AG08396 (cell line): ENCODE data around the gene EPHA3.
A peak's percentile ranks its signal among the peaks of the same experiment; 100 is the strongest.

Experiments
- DNase-seq: peaks from one replicate; pipeline ENCODE4 v3.0.0; 2012; ENCODE audit warnings: low spot score, mixed read lengths

EPHA3 gene

DNA sequence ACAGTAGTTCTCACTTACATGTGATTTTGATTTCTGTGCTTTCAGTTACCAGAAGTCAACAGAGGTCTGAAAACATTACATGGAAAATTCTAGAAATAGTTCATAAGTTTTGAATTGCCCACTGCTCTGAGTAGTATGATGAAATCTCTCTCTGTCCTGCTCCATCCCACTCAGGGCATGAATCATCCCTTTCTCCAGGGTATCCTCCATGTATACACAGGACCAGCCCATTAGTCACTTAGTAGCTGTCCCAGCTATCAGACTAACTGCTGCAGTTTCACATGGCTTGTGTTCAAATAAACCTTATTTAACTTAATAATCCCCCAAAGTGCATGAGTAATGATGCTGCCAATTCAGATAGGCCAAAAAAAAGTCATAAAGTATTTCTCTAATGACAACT lies 38.6 kb downstream of the EPHA3 start:
- DNase-seq, result peak; percentile 14

DNA sequence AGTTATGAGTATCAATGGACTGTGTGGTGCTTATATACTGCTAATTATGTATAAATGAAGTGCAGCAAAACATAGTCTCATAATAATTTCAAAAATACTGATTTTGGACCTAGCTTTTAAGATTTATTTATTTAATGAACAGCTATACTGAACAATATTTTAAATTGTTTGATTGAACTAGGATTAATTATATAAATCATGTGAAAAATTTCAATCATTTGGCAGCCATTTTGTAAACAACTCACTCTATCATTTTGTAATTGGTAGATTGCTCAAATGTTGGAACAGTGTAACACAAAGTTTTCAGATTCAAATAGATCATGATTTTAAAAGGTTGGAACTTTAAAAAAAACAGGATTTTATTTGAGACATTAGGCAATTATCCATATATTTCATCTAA lies 47.0 kb downstream of the EPHA3 start:
- DNase-seq, result no peak

DNA sequence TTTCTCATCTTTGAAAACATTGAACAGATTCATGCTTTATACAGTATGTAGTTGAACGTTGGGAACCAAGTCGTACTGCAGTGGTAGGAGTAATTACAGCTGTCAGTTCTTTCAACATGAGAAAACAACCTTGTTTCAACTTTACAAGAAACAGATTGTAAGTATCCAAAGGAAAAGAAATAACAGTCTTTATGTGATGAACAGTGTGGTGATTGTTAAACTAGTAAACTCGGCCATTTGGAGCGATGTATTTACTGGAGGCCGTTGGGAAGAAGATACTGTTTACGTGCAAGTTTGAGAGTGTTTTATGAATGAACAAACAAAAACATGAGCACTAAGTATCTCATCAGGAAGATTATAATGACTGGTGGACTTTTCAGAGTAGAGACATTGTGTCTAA lies 48.4 kb downstream of the EPHA3 start:
- no peak for DNase-seq

DNA sequence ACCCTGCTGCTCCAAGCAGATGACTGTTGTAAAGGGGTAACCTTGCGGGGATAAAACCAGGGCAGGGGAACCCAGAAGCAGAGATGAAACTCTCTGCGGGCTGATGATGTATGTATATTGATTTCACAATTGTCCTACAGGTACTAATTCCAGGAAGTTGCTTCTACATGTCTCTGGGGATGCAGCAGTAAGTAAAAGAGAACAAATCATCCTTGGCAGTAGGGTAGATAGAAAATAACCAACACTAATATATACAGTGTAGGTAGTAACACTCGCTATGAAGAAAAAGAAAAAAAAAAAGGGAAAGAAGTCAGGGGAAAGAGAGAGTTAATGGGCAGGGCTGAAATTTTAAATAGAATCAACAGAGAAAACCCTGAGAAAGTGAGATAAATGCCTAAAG lies 50.2 kb downstream of the EPHA3 start:
- no peak for DNase-seq

DNA sequence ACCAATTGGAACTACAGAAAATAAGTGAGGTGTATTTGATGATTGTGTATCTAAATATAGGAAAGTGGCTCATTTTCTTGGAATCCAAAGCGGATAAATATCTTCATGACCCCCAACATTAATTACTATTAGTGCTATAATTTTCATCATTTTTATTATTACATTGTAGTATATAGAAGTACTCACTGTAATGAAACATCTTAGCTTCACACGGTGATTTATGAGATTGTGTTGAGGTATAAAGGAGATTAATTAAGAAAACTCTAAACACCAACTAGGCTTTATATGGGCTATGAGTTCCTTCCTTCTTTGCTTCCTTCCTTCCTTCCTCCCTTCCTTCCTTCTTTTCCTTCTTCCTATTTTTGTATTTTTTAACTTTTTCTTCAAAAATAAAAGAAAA lies 52.2 kb downstream of the EPHA3 start:
- DNase-seq, result no peak

DNA sequence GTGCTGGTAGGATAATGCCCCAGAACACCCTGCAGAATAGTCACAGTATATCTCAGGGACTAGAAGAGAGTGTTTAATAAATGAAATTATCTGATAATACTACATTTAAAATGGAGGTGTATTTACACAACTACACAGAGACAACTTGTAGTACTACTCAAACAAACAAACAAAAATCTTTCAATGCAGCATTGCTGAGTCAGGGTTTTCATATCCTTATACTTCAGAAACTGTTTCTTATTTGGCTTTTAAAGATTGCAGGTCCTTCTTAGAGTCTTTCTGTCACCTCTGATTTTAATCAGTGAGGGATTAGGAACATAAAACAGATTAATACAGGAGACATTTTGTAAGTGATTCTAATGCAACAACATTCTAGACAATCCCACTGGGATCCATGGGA lies 57.4 kb downstream of the EPHA3 start:
- DNase-seq, result no peak

DNA sequence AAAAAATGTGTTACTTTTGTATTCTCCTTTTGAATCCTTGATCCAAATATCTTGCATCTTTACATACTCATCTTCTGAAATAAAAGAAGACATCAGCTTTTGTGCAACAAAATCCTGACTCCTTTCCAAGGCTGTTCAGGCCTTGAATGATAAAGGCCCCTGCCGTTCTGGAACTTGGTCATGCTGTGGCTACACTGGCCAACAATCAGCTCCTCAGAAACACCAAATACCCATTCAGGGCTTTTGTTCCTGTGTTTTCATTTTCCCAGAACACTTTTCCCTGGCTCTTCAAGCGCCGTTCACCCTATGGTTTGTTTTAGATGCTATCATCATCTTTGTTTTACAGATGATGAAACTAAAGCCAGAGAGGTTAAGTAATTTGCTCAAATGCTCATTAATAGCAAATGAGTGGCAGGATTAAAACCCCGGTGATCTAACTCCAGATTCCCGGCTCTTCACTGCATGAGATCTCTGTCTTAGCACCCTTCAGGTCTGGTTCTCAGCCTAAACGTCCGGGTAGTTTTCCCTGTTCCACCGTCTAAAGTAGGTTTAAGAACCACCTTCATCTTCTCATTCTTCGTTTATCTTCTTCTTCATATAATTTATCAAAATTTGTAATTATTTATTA lies 58.3 kb downstream of the EPHA3 start:
- no peak for DNase-seq

DNA sequence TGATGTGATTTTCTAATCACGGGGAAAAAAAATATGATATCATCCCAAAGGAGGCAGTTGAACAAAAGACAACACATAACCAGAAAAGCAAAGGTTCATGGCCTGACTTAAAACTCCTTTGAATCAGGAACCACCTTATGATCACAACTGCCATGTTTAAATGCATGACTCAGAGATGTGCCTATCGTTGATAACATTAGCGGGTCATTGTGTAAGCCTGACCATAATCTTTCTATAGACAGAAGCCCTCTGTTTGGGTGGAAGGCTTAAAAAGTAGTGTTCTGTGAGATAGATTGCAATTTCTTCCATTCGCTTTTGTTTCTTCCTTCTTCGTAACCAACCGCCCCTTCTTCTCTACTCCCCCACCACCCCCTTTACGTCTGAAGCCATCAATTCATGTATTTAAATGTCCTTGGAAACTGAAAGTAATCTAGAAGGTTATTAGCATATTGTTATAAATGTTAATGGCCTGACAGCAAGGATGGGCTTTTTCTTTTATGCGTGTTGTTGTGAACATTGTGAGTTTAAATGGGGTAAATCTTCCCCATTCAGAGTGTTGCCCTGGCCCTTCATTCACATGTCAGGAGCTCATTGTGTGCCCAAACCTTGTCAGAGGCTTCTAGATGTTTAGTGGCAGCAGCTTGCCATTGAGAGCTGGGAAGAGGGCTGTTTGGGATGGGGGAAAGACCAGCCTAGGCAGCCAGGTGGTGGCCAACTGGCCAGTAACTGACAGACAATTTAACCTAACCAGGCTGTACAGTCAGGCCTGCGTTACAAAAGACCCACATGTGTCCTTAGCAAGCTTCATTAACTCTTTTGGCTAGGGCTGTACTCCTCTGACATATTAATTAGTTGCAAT lies 64.5 kb downstream of the EPHA3 start:
- no peak for DNase-seq

DNA sequence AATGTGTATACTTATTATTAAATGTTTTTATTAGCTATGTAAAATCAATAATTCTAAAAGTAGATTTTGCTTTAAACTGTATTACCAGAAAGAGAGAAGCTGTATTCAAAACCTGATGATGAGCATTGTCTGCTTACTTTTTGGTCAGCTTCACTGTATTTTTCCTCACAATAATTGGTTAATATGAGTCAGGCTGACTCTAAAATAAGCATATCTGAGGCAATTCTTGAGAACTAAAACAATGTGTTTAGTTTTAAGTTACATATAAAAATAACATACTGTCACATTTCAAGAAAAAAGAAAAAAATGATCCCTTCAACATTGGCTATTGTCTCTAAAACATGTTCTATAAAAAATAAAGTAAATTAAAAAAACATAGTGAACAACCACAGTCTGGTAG lies 66.1 kb downstream of the EPHA3 start:
- DNase-seq, result no peak

DNA sequence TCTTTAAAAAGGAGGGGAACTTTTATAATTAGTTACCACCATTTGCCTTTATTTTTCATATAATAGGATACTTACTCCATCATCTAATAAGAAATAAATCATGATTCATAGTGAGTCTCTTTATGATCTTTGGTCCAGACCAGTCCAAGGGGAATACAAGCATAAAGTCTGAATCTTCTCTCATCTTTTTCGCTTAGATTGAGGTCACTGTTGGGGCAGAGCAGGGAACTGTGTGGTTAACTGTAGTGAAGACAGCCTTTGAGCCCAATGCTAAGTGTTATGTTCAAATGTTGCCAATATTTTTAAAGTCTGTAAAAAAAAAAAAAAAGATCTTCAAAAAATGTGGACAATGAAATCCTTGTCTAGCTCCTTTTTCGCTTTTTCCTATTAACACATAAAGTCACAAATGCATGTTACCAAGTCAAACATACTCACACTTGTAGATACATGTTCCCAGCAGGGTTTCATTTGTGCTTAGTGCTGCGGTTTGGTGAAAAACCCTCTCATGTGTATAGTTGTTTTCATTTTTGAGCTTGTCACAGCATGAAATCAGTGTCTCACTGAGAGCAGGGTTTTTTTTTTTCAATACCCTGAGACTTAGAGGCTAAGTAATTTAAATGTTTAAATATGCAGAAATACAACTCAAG lies 72.1 kb downstream of the EPHA3 start:
- DNase-seq, result no peak

DNA sequence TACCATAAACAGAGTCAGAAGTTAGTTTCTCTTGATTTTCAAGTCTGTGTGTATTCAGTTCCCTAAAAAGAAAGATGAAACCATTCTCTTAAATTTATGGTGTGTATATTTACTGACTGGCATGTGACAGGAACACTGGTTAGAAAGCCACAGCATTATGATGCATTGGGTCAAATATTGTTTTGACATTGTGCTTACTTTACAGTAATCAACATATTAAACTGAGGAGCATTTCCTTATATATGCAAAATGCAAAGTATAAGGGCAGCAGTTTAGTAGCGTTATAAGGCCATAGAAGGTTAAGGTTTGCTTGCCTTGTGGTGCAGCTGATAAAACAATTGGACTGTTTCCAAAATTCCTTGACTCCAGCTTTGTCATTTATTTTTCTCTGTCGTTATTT lies 72.9 kb downstream of the EPHA3 start:
- no peak for DNase-seq

DNA sequence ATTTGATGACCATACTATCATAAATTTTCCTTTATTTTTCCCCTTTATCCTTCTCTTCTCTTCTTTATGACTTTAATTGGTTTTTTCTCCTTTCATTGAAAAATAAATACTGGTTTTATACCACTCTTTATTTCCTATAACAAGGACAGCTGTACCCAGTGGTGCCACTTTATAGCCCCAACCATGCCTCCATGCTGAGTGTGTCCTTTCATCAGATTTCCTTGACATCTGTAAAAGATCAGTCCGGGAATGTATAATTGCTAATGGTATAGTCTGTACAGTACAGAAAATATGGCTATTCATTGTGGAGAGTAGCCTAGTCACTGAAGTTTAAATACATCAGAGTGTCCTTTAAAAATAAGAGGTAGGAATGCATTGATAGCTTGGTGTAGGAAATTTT lies 74.6 kb downstream of the EPHA3 start:
- DNase-seq, result no peak

DNA sequence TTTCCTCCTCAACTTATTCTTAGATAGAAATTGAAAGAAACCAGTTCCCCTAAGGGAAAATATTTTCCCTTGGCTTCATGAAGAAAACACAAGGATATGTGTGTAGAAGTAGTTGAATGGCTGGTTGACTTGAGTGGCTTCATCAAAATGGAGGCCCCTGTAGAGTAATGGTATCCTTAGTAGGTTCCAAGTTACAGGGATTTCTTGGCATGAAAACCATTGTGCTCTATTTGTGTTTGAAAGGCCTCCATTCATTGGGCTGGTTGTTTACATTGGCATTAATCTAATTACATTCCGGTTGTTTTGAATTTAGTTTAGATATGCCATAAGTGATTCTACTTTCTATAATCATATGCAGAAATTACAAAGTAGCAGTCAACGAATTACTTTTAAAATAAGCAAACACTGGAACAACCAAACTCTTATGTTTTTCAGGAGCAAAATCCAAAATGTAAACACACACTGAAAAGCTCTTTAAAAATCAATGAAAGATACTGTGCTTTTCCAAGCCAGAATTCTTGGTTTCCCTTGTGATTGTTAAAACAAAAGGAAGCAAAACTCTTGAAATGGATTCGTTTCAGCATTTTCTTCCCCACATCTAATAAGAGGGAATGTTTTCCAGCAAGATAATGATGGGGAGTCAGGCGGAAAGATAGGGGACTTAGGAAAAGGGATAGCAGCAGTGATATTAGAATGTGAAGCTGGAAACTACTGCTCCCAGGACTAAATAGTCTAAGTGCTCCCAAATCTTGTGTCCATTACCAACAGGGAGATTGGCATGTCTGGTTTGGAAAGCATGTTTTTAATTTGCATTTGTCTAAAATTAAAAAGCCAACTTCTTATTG lies 77.0 kb downstream of the EPHA3 start:
- no peak for DNase-seq

DNA sequence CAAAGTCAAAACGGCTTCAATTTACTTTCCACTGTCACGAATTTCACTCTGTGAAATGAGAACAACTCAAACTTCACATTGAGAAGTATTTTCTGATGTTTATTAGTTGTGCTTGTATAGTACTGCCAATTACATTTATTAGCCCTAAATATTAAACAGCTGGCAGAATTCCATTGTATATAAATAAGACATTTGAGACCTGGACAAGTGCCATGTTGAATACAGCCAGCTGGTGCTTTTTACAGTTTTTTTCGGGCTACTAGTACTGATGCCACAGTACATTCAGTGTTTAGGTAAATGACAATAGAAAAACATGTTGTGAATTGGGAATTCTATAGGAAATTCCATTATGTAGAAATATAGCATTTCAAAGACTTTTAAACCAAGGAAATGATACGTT lies 79.0 kb downstream of the EPHA3 start:
- DNase-seq, result no peak

DNA sequence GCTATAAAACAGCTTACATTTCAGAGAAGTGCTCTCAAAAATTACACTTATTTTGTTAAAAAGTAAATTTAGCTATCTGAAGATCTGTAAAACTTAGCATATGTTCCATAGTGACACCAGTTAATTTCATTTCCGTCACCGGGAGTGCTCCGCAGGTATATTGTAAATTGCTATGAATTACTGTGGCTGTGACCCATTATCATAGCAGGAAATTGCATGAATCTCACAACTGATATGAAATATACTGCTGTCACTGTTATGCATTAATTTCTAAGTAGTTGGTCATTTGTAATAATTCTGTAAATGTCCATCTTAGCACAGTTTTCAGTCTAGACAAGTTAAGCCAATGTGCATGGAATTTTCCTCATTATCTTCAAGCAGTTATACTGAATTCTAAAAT lies 91.2 kb downstream of the EPHA3 start:
- no peak for DNase-seq

DNA sequence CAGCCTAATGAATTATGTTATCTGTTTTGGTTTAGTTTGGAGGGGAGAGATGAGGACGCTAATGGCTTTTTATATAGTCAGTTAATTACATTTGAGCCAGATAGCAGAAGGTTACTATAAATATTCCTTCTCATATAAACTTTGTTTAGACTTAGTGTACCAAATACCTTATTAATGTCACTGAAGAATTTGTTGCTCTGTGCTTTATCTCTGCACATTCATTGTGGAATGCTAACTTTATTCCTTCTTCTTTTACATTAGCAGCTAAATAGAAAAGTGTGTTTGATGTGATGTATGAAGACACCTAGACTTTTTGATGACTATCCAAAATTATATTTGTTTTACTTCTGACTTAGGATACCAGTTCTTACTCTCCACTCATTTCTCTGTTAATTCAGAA lies 105.2 kb downstream of the EPHA3 start:
- no peak for DNase-seq

DNA sequence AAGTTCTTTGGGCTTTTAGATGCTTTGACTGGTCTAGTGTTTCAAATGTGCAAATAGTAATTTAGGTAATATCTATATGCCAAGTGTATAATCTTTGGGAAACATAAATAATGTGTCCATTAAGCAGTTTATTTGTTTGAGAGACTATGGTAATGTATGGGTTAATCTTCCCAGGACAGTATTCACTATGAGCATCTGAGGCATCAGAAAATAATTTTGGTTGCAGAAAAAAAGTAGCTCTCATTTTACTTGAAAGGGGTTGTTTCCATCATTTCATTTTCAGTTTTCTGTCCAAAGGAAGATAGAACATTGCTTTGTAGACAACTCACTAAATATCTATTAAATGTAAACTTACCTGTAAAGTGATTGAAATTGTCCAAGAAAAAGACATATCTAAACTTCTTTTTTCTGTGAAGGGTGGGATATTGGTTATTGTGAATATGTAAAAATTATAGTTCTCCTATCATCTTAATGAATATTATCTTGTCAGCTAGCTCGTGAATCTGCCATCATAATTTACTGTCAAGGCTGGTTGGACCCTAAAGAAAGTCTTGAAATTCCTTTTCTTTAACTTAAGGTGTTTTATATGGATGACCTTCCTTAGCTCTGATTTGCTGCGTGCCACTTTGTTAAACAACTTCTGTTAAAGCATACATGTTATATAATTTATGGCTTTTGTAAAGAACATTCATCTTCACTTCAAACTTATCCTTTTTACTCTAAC lies 108.8 kb downstream of the EPHA3 start:
- no peak for DNase-seq

DNA sequence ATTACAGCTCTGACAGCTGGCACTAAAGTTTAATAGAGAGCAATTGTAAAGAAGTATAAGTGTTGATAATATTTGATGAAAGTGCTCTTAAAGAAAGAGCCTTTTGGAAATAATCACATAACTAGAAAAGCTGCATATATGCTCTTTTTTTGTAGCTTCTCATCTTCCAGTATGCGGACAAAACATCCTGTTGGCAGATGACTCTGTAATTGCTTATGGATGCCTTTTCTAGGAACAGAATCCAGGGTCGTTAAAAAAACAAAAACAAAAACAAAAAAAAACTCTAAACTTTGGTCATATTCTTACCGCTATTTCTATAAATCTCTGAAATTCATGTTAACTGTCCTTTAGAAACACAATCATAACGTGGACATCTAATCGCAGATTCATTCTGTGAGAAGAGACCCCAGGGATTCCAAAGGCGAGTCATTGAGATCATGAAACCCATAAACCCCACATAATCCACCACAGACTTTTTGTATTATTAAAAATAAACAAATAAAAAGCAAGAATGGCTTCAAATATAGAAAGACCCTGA lies 109.8 kb downstream of the EPHA3 start:
- DNase-seq, result no peak

DNA sequence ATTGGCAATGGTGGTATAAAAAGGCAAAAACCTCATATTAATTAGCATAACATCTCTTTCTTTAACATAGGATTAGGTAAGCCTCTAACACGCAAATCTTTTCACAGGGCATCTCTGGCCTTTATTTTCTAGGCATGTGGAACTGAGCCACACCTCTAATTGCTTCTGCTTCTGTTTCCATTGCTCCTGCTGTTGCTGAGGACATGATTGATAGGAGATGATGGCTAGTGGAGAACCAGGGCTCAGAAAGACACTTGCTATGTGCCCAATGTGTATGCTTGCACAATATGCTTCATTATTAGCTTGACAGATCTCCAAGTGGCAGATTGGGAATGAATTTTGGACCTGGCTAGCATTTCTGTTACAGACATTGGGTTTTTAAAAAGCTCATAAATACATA lies 114.5 kb downstream of the EPHA3 start:
- no peak for DNase-seq

DNA sequence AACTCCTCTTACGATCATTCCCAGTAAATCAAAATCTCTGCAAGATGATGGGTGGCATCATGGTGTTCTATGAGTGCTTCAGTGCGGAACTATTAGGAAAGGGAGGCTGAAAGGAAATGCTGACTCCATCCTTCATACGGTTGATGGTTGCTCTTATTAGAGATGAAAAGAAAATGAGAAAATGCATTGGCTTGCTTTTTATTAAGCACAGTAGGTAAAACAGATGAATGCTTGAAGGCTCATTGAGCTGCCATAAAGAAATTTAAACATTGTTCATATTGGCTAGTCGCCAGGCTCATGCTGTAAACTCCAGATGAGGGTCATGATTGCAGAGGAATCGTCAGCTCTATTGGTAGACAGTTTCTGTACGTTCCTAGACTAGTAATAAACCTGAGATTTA lies 115.8 kb downstream of the EPHA3 start:
- DNase-seq, result no peak

DNA sequence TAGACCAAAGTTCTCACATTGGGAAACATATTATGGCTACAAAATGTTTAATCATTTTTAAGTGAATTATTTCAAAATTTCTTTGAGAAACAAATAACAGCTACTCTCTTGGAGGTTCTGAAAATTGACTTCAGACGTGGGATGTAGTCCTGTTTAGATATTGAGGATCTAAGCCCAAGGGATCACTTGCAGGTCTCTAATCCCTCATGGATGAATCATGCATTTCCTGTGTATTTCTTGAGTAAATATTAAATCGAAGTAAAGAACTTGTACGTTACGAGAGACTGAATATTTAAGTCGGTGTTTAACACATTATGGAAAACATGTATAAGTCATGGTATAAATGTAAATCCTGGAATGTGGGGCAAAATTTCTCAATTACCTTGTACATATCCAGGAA lies 119.8 kb downstream of the EPHA3 start:
- no peak for DNase-seq

DNA sequence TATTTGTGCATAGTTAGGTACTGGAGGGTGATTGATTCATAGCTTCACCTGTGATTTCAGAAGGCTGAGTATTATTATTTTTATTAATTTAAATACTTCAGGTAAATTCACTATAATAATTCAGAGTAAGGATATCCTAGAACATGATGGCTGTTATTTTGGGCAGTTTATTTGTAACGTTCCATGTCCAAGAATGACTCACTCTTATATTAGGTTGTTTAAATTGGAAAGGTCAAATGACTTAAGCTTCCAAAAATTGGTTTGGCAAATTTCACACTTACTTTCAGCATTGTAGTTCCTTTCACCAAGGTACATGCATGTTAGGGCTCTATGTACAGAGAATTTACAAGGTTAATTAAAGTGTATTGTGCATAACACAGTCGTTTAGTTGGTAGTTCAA lies 120.2 kb downstream of the EPHA3 start:
- DNase-seq, result no peak
